Non-pigmented ciliary epithelial cell (primary cell): ENCODE data around the gene HERC3.

Experiments
- DNase-seq: peaks from one replicate; pipeline ENCODE4 v3.0.0-alpha.2; 2010; ENCODE audit warnings: low read depth

HERC3 gene

DNA sequence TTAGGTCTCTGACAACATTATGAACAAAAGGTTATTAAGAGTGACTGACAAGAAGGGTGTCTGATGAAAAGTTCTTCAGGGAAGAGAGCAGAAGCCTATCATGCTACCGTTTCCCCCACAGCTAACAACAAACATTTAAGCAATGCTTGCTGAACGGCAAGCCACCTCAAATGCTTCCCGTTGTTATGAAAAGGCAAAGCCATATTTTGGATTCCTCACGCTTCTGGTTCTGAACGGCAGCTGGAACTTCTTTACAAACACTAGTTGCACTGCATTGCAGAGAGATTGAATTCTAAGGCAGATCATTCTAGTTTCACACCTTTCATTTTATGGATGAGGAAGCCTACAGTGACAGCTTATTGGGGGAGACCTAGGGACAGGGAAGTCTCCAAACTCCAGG, 153.9 kb downstream of the HERC3 start:
- DNase-seq = no peak

DNA sequence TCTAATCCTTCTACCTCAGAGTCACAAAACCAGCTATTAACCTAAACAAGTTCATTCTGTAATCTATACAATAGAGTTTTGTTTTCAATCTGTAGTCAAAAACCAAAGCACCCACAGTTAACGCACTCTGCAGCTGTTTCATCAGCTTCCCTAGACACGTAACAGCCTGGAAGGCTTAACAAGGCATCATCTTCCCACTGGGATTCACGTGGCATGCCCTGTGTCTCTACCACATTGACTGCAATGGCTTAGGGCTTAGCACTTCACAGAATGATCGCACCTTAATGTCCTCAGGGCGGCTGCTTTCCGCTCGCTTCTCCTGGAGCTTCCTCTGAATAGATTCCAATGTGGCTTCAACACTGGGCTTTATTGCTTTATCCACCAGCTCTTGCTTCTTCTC, 155.1 kb downstream of the HERC3 start:
- no peak for DNase-seq

DNA sequence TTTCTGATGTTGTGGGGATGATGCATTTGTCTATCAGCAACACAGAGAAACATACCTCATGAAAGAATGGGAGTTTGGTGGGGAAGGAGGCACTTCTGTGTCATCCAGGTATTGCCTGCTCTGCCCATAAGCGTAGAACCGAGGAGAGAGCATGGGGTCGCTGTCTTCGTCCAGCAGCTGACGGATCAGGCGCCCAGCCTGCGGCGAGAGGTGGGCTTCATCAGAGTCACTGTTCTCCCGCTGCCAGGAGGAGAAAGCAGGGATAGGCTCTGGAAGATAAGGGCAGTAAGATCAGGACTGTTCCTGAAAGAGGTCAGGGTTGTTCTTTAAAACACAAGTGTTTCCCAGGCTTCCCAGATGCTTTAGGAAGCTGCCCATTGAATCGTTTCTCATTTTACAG, 158.1 kb downstream of the HERC3 start:
- DNase-seq = no peak

DNA sequence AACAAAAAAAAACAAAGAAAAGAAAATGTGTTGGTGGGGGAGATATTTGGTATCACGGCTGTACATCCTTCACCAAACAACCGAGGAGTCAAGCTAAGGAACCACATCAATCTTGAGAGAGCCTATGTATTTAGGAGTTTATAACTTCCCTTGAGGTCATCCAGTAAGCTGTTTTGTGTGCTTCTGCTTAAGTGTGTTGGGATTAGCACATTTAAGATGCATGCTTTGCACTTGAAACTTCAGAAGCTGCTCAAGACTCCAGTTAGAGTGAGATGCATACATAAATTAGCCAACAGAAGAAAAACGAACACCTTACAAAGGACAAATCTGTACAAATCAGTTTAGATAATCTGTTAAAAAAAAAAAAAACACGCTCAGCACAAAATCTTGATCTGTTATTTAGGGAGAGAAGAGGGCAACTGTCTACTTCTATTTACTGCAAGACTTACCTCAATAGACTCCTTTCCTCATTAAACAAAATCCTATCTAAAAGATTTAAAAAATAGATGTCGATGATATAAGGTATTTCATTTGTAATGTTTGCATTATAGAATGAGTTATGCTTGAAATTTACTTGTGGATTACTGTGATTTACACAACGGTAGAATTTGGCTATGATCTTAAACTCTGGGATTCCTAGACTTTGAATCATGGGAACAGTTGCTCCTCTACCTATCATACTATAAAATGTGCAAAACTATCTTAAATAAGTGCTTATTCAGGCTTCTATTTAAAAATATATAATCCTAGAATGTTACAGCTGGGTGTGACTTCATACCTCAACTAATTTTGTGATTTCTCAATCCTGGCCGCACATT, 159.2 kb downstream of the HERC3 start:
- DNase-seq = no peak

DNA sequence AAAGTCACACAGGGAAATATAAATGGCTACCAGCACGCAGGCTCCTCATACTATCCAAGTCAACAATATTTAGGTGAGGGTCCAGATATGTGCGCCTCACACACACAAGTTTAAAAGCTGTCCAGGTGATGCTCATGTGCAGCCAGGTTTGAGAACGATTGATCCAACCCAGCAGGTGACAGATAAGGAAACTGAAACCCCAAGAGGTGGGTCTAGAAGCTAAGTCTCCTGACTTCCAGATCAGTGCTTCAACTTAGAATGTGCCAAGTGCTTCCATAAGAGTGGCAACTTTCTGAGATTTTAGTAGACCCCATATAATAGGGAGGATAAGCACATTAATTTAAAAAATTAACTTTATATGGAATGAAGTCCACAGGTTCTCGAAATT, 159.8 kb downstream of the HERC3 start:
- no peak for DNase-seq

DNA sequence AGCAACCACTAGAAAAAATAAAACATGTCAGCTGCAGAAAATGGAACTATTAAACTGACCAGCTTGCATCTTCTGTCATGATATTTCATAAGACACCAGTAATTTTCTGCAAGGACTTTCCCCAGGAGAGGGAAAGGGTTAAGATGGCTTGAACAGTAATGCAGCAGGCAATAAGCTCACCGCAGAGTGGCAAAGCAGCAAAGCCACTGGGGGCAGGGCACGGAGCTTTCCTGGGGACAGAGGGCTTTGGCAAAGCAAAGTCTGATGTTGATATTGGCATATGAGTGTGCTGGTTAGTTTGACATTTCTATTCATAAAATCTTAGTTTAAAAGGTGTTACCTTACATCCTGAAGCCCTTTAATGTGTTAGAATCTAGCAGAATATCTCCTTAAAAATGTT, 160.5 kb downstream of the HERC3 start:
- no peak for DNase-seq

DNA sequence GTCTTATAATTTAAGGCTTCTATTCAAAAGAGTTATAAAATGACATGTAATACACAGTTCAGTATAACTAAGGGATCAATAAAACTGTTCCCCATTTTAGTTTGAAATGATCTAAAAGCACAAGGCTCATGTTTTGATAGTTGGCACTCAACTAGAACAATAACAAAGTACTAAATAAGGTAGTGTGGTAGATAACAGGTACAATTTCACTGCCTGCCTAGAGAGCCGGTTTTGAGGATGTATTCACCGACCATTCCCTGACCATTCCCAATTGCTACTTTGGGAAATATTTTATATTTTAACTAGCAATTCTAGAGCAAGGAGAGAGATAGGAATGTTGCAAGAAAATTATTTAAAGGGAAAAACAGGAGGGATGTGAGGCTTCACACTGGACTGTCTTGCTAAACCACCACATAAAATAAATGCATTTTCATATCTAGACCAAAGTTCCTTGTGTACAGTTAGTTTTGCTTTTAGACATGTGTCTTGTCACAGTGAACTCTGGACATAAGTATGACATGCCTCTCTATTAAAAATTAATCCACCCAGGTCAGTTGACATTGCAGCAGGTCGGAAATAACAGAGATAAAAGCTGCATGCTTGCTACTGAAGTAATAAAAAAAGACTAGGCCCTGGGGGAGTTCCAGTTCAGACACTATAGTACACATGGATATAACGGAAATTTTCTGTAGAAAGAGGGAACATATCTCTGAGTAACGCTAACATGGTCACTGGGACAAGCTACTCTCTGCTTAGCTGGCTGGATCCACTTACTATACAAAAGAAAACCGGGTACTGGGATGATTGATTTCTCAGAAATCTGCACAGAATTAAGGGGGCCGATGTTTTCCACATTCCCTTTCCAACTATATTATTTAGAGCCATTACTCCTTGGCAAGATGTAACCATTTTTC, 161.6 kb downstream of the HERC3 start:
- no peak for DNase-seq

DNA sequence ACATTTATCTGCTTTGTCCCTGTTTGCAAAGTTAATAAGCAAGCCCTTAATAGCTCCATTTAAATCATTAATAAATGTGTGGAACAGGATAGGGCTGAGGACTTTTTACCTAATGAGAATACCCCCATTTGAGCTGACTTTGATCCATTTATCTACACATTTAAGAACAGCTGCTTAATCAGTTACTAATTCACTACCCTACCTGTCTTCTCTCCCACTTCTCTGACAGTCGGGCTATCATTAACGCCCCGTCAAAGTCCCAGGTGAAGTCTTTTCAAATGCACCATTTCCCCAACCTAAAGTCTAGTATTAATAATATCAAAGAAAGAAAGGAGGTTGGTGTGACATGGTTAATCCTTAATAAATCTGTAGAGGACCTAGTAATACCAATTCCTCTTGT, 162.5 kb downstream of the HERC3 start:
- DNase-seq = no peak

DNA sequence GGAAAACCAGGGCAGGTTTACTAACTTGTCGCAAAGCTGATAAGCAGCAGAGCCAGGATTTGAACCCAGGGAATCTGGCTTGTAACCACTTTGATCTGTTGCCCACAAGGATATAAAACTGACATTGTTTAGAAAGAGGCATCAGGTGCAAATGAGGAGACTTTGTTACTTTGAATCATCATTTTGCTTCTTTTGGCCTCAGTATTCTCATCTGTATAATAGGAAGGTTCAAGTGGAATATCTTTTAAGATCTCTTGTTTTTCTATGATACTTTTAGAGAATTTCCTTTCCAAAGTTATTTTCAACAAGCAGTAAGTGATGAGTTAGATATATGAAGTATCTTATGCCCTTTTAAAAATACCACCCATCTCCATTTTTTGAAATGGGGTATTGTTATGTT, 163.2 kb downstream of the HERC3 start:
- no peak for DNase-seq

DNA sequence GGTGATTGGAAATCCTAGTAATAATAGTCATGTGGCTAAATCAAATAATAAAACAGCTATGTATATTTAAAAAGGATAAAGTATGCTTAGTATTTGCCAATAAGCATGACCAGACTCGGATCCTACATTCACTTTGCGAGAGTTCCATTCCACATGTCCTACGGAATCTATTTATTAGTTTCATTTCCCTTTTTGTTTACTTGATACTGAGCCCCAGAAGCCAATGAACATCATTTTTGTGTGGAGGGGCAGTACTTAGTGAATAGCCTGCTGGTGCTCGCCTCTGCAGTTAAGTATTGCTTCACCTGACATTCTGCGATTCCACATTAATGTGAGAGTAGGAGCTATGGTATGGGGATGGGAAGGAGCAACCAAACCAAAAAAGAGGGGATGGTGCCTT, 163.9 kb downstream of the HERC3 start:
- DNase-seq = no peak

DNA sequence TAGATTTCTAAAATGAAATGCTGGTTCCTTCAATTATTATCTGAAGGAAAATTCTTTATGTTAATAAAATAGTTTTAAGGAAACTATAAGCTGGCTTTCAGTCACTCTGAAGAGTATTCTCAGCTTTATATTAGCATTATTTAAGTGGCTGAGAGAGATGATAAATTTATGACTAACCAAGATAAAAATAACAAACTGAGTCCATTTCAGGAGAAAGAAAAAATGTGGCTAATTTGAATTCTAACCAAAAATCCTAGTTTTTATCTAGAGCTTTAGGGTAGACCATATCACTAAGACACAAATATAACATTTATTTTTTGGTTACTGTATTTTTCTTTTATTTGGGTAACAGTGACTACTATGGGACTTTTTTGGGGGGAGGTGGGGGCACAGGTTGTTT, 164.8 kb downstream of the HERC3 start:
- DNase-seq = no peak

DNA sequence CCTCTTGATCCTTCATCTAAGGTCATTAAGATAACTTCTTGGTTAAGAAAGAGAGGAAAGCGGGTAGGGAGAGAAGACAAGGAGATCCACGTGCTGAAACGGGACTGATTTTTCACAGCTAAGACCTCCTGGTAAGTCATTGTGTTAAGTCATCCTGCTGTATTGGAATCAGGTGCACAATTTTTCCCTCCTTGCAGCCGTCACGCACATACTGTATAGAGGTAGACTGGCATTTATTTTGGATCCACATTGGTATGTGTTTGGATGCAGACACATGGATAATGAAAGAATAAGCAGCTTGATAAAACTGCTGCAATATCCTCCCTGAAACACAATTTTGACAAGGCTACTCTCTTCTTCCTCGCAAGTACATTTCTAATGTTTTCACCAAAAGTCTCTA, 165.5 kb downstream of the HERC3 start:
- no peak for DNase-seq
